ENCODE results near the gene GSE1.

The GSE1 gene

DNA sequence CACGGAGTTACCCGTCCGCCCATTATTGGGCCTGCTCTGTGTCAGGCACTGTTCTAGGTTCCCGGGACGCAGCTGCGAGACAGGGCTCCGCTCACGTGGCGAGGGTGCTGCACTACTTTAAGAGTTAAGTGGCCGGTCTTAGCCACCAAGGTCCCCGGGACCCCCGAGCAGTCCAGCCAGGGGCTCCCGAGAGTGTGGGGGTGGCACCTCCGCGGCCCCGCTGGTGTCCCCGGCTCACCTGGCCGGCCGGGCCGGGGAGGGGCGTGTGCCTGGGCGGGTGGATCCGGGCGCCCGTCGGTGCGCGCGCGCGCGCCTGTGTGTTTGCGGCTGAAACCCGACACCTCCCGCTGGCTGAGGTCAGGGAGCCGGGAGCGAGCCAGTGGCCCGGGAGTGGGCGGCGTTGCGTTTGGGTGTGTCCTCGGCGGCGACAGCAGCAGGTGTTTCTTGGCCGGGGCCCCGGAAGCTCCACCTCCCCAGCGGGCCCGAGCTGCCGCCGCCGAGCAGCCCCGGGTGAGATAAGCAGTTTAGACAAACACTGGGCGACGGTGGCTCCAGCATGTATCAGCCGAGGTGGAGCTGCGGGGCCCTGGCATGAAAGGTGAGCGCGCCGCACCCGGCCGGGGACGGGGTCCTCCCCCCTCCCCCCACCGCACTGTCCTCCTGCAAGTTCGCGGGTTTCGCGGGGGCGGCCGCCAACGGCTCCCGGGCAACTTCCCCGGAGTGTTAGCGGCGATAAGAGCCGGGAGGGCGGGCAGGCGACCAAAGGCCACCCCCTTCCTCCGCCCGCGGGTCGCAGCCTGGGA lies at the start of gene GSE1:
TSS of gene GSE1 (plus strand) at position 522 of the 803 bp plus-strand sequence. CDS start at position 592, 70 bp downstream.
- Histone ChIP-seq H3K4me1 (ENCODE audit: control insufficient read depth, low read depth, low read length) (peaks cover 31% of the 10 kb centered on the region), H3K4me3 (ENCODE audit: low read length) (peak within 1 kb of the TSS; percentile 70), H3K9ac (ENCODE audit: low read length) (peak within 1 kb of the TSS; percentile 66)

DNA sequence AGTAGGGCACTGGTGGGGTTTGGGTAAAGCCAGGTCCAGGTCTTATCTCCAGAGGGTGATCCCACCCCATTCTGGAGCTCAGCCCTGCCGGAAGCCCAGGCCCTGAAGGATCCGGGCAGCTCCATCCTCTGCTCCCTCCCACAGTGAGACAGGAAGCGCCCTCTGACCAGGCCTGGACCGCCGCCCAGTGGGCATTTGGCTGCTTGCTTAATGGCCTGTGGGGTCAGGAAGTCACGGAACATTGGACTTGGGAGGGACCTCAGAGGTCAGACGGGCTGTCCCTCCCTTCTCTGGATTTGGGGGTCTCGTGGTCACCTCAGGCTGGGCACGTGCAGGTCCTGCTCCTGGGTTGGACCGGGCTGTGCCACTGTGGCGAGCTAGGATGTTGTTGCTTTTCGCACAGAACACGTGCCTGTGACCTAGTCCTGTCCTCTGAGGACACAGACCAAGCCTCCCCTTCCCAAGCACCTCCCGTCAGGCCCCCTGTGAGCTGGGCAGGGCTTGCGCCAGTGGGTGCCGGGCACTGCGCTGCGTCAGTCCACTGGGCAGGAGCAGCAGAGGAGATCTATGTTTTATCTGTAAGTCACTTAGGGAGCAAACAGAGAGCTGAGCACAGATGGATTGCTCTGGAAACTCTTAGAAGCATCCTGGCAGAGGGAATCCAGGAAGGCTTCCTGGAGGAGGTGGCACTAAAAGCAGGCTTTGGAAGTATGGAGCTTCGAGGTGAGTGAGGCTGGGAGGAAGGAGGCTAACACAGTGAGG lies 49.4 kb upstream of the GSE1 start:
- H3K27ac ChIP-seq (ENCODE audit: low read length) = no peak overlapping the region
- no peaks in the 10 kb centered on the region for H3K36me3 ChIP-seq (ENCODE audit: control insufficient read depth, low read depth, low read length)
- H3K9ac ChIP-seq (ENCODE audit: low read length) = no peak overlapping the region
- peaks cover 24% of the 10 kb centered on the region for H3K4me1 ChIP-seq (ENCODE audit: control insufficient read depth, low read depth, low read length)
- no peak overlapping the region for H3K4me3 ChIP-seq (ENCODE audit: low read length)
- H3K27me3 ChIP-seq (ENCODE audit: control insufficient read depth, insufficient read depth, low read length) = no peaks in the 10 kb centered on the region
- no peaks in the 10 kb centered on the region for H3K9me3 ChIP-seq (ENCODE audit: control insufficient read depth, low read depth, low read length)

More for the DNA sequence above, at the start of gene GSE1:
- Histone ChIP-seq H3K36me3 (ENCODE audit: control insufficient read depth, low read depth, low read length) (no peaks in the 10 kb centered on the region), H3K9me3 (ENCODE audit: control insufficient read depth, low read depth, low read length) (no peaks in the 10 kb centered on the region), H3K27me3 (ENCODE audit: control insufficient read depth, insufficient read depth, low read length) (peaks cover 17% of the 10 kb centered on the region), H3K27ac (ENCODE audit: low read length) (no peak within 1 kb of the TSS)

DNA sequence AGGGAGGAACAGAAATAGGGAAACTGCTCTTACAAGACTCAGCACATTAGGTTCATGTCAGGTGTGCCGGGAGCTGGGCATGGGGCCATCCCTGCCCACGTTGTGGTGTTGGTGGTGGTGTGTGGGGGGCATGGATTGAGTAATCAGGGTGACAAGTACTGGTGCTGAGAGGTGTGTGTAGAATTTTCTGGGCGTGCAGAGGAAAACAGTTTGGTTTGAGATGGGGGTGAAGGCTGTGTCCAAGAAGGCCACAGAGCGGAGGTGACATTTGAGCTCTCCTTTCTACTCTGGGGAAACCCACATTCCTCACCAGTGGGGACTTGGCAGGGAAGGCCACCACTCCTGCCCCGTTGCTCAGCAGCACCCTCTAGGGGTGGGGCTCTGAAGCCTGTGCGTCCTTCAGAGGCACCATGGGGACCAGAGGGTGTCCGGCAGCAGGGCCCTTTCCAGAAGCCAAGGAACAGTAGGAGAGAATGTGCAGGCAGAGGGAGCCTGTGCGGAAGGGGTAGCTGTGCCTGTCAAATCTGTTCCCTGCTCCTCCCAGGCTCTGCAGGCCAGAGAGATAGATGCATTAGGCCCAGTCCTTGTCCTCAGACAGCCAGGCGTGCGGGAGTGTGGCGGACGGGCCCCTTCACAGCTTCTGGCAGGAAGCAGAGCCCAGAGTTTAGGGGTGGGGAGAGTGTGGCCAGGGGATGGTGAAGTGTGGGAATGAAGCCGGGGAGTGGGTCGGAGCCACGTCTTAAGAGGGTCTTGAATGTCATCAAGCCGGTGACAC lies 48.7 kb upstream of the GSE1 start:
- no peaks in the 10 kb centered on the region for H3K36me3 ChIP-seq (ENCODE audit: control insufficient read depth, low read depth, low read length)
- H3K4me1 ChIP-seq (ENCODE audit: control insufficient read depth, low read depth, low read length) = peaks cover 25% of the 10 kb centered on the region
- H3K27ac ChIP-seq (ENCODE audit: low read length) = no peak overlapping the region
- no peak overlapping the region for H3K9ac ChIP-seq (ENCODE audit: low read length)
- H3K27me3 ChIP-seq (ENCODE audit: control insufficient read depth, insufficient read depth, low read length) = no peaks in the 10 kb centered on the region
- no peaks in the 10 kb centered on the region for H3K9me3 ChIP-seq (ENCODE audit: control insufficient read depth, low read depth, low read length)
- no peak overlapping the region for H3K4me3 ChIP-seq (ENCODE audit: low read length)

DNA sequence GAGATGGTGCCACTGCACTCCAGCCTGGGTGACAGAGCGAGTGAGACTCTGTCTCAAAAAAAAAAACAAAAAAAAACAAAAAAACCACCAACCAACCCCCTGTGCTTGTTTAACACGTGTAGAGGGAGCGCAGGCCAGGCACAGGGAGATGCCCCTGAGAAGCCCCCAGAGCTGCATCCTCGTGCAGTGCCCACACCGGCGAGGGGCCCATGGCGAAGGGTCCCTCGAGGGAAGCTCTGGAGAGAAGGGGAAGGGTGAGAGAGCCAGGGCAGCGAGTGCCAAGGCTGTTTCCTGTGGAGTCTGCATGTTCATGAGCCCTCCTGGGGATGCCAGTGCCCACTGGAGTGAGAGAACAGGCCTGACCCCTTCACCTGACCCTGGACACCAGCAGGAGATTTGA lies 47.8 kb upstream of the GSE1 start:
- no peak overlapping the region for H3K27ac ChIP-seq (ENCODE audit: low read length)

DNA sequence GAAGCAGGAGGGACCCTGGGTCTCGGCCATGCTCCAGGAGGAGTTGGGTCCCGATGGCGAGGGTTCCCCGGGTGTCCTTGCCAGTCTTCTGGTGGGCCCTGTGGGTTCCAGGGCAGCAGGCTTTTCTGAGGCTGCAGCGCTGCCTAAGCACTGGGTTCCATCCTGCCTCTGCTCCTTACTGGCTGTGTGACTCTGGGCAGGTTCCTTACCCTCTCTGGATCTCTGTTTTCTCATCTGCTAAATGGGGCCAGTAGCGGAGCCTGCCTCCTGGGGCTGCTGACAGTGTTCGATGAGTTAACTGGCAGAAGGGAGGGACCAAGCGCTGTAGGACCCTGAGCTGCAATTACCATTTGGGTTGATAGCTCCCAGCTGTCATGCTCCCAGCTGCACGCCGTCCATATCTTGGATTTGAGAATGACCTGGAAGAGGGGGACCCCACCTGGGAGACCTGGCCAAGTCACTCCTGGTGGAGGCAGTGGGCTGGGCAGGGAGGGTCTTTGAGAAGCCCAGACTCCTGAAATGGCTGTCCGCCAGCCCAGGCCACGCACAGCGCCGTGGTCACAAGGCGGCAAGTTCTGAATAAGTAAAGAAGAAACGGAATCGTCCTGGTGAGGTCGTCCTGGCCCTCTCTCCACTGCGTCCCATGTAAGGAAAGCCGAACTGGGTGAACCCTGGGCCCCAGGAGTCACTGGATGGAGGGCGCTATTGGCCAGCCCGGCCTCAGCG lies 47.2 kb upstream of the GSE1 start:
- no peaks in the 10 kb centered on the region for H3K36me3 ChIP-seq (ENCODE audit: control insufficient read depth, low read depth, low read length)
- no peaks in the 10 kb centered on the region for H3K27me3 ChIP-seq (ENCODE audit: control insufficient read depth, insufficient read depth, low read length)
- H3K9me3 ChIP-seq (ENCODE audit: control insufficient read depth, low read depth, low read length) = no peaks in the 10 kb centered on the region
- no peak overlapping the region for H3K27ac ChIP-seq (ENCODE audit: low read length)
- peaks cover 37% of the 10 kb centered on the region for H3K4me1 ChIP-seq (ENCODE audit: control insufficient read depth, low read depth, low read length)
- no peak overlapping the region for H3K4me3 ChIP-seq (ENCODE audit: low read length)
- no peak overlapping the region for H3K9ac ChIP-seq (ENCODE audit: low read length)

More for the DNA sequence above, 47.8 kb upstream of the GSE1 start:
- Histone ChIP-seq H3K4me1 (ENCODE audit: control insufficient read depth, low read depth, low read length) (peaks cover 31% of the 10 kb centered on the region), H3K4me3 (ENCODE audit: low read length) (no peak overlapping the region), H3K9ac (ENCODE audit: low read length) (no peak overlapping the region), H3K27me3 (ENCODE audit: control insufficient read depth, insufficient read depth, low read length) (no peaks in the 10 kb centered on the region), H3K9me3 (ENCODE audit: control insufficient read depth, low read depth, low read length) (no peaks in the 10 kb centered on the region), H3K36me3 (ENCODE audit: control insufficient read depth, low read depth, low read length) (no peaks in the 10 kb centered on the region)

DNA sequence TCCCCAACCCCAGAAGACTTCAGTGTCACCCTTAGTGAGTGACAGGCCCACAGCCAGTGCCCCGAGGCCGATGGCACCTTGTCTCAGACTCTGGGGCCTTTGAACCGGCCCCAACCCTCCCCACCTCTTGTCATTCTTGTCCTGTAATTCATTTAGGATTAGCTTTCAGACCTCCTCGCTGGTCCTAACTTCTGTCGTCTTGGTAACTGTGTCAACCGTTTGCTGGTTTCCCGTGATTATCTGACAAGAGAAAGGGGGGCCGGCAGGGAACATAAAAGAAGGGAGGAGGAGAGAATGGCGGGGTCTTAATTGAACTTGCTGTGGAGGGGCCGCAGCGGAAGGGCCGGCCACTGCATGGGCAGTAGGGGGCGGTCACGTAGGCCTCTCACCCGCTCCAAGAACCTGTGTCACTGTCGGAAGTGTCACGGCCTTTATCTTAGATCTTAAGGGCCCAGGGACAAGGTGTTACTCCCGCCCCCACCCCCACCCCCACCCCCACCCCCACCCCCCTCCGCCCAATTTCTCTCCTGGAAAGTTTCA lies 46.5 kb upstream of the GSE1 start:
- Histone ChIP-seq H3K9ac (ENCODE audit: low read length) (no peak overlapping the region), H3K4me1 (ENCODE audit: control insufficient read depth, low read depth, low read length) (peaks cover 41% of the 10 kb centered on the region), H3K27ac (ENCODE audit: low read length) (no peak overlapping the region)

DNA sequence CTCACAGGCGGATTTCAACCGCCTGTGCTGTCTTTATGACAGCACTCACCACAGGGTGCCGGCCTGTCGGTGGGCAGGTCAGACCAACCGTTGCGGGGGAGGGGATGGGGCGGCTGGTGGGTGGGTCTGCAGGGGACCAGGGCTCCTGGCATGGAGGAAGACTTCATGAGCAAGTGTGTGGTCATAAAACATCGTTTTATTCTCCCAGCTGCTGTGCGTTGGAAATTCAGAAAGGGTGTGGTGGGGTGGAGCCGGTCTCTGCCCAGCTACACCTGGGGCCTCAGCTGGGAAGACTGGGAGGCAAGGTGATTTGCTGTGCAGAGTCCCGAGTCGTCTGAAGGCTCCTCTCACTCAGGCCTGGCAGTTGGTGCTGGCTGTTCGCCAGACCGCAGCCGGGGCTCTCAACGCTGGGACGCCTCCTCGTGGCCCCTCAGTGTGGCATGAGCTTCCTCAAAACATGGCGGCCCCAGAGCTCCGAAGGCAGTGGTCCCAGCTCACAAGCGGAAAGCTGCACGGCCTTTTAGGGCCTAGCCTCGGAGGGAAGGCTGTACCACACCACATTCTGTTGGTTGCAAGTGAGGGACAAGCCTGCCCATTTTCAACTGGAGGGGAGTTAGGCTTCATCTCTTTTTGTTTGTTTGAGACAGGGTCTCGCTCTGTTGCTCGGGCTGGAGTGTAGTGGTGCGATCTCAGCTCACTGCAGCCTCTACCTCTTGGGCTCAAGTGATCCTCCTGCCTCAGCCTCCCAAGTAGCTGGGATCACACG lies 45.8 kb upstream of the GSE1 start:
- H3K4me3 ChIP-seq (ENCODE audit: low read length) = no peak overlapping the region
- peaks cover 41% of the 10 kb centered on the region for H3K4me1 ChIP-seq (ENCODE audit: control insufficient read depth, low read depth, low read length)
- H3K9me3 ChIP-seq (ENCODE audit: control insufficient read depth, low read depth, low read length) = no peaks in the 10 kb centered on the region
- H3K27ac ChIP-seq (ENCODE audit: low read length) = no peak overlapping the region
- no peaks in the 10 kb centered on the region for H3K36me3 ChIP-seq (ENCODE audit: control insufficient read depth, low read depth, low read length)
- H3K27me3 ChIP-seq (ENCODE audit: control insufficient read depth, insufficient read depth, low read length) = no peaks in the 10 kb centered on the region
- no peak overlapping the region for H3K9ac ChIP-seq (ENCODE audit: low read length)

More for the DNA sequence above, 46.5 kb upstream of the GSE1 start:
- Histone ChIP-seq H3K4me3 (ENCODE audit: low read length) (no peak overlapping the region), H3K27me3 (ENCODE audit: control insufficient read depth, insufficient read depth, low read length) (no peaks in the 10 kb centered on the region), H3K9me3 (ENCODE audit: control insufficient read depth, low read depth, low read length) (no peaks in the 10 kb centered on the region), H3K36me3 (ENCODE audit: control insufficient read depth, low read depth, low read length) (no peaks in the 10 kb centered on the region)

DNA sequence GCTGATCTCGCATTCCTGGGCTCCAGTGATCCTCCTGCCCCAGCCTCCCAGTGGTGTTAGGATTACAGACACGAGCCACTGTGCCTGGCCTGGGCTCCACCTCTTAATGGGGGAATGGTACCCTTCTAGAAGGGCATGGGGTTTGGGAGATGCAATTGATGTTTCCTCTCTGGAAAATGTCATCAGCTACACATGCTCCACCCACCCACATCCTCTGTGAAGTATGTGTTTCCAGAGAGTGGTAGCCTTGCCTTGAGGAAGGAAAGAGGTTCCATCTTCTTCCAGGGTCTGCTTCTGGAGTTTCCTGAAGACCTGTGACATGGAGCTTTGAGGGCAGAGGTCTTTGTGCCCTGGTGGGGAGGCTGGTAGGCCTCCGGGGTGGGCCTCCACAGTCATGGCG lies 45.2 kb upstream of the GSE1 start:
- Histone ChIP-seq H3K4me3 (ENCODE audit: low read length) (no peak overlapping the region), H3K27me3 (ENCODE audit: control insufficient read depth, insufficient read depth, low read length) (no peaks in the 10 kb centered on the region), H3K9ac (ENCODE audit: low read length) (no peak overlapping the region), H3K4me1 (ENCODE audit: control insufficient read depth, low read depth, low read length) (peaks cover 37% of the 10 kb centered on the region), H3K36me3 (ENCODE audit: control insufficient read depth, low read depth, low read length) (no peaks in the 10 kb centered on the region), H3K27ac (ENCODE audit: low read length) (no peak overlapping the region), H3K9me3 (ENCODE audit: control insufficient read depth, low read depth, low read length) (no peaks in the 10 kb centered on the region)

DNA sequence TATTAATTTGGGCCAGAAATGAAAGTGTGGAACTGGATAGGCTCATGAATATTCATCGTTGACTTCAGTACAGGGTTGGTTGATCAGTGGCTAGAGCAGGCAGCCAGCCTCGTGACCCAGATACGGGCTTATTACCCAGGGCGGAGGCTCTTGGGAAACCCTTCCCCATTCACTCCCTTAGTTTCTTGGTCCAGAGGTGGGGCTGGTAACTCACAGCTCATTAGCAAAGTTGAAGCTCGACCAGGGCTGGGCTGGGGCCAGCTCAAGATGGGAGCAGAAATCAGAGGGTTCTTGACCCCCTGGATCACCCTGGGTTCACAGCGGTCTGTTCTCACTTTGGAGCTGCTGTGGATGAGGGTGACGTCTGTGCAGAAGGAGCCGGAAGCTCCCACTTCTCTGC lies 44.6 kb upstream of the GSE1 start:
- Histone ChIP-seq H3K36me3 (ENCODE audit: control insufficient read depth, low read depth, low read length) (no peaks in the 10 kb centered on the region), H3K4me1 (ENCODE audit: control insufficient read depth, low read depth, low read length) (peaks cover 37% of the 10 kb centered on the region), H3K27me3 (ENCODE audit: control insufficient read depth, insufficient read depth, low read length) (no peaks in the 10 kb centered on the region), H3K9ac (ENCODE audit: low read length) (no peak overlapping the region), H3K27ac (ENCODE audit: low read length) (no peak overlapping the region), H3K9me3 (ENCODE audit: control insufficient read depth, low read depth, low read length) (no peaks in the 10 kb centered on the region), H3K4me3 (ENCODE audit: low read length) (no peak overlapping the region)

DNA sequence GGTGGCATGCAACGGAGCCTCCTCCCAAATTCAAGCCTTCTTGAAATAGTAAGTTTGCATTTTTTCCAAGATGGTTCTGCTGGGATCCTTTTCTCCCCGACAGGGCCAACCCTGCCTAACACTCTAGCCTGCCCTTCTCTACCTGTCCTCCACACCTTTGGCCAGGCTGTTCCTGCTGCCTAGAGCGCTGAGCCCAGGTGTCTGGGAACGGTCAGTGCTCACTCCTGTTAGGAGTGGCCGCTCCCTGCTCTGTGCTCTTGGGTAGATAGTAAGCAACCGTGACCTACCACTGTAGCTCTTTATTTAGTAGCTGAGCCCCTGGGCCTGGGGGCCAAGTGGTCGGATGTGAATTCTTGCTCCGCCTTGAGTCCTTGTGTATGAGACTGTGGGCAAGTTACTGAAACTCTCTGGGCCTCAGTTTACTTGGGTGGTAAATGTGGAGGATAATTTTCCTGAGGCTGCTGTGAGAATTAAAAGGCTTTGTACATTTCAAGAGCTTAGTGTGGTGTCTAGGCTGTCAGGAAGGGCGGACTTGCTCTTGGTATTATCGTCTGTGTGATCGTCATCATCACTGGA lies 44.0 kb upstream of the GSE1 start:
- H3K36me3 ChIP-seq (ENCODE audit: control insufficient read depth, low read depth, low read length) = no peaks in the 10 kb centered on the region
- H3K4me1 ChIP-seq (ENCODE audit: control insufficient read depth, low read depth, low read length) = peaks cover 37% of the 10 kb centered on the region
- no peak overlapping the region for H3K9ac ChIP-seq (ENCODE audit: low read length)
- no peaks in the 10 kb centered on the region for H3K9me3 ChIP-seq (ENCODE audit: control insufficient read depth, low read depth, low read length)
- H3K4me3 ChIP-seq (ENCODE audit: low read length) = no peak overlapping the region
- H3K27ac ChIP-seq (ENCODE audit: low read length) = no peak overlapping the region
- H3K27me3 ChIP-seq (ENCODE audit: control insufficient read depth, insufficient read depth, low read length) = peaks cover 5% of the 10 kb centered on the region
